Stomach (tissue), 4 donors: ENCODE data around the gene FAP.

ENCODE experiments used
- CTCF ChIP-seq, 7 experiments: fragments of 450-650 bp in 4 of 7; fragments of 200-600 bp in 3 of 7; sonication (generic) in 3 of 7; IDR thresholded peaks; one replicate each; pipeline ENCODE4 v1.5.1; 2016 to 2019; ENCODE audit warnings: antibody characterized with exemption in 7 of 7, control low read depth in 2 of 7, mild to moderate bottlenecking in 1 of 7
- EP300 ChIP-seq: sonication (generic); formaldehyde crosslinking; IDR thresholded peaks from one replicate; pipeline ENCODE4 v1.6.1; 2017; ENCODE audit warnings: antibody characterized with exemption
- POLR2A ChIP-seq, 4 donors: fragments of 450-650 bp; IDR thresholded peaks; one replicate each; pipeline ENCODE4 v1.6.1; 2016; ENCODE audit warnings: antibody characterized with exemption in 4 of 4, control low read depth in 2 of 4, mild to moderate bottlenecking in 1 of 4, moderate library complexity in 1 of 4
- POLR2AphosphoS5 ChIP-seq, 3 donors: sonication (generic); formaldehyde crosslinking; IDR thresholded peaks; one replicate each; pipeline ENCODE4 v1.6.1; 2016; ENCODE audit warnings: antibody characterized with exemption in 3 of 3

- TF ChIP-seq CTCF (IDR thresholded peaks at IDR 0.05) (no peak), EP300 (no peak), POLR2A (IDR thresholded peaks at IDR 0.05) (no peak), POLR2AphosphoS5 (IDR thresholded peaks at IDR 0.05) (no peak)
Measured at GRCh38 chr2:162234620-162235462, 8.4 kb downstream of the FAP start.
